Gastrocnemius medialis (tissue), 4 donors: Measurements from ENCODE around the gene AKAP8L. TPM values are rescaled to one million over a fixed set of nuclear protein-coding genes. Genes with fewer than 3 reads are reported as not detected.
"Not testable (repeated sequence)": the region's sequence is repeated elsewhere in the genome, so short reads cannot be mapped to it uniquely, and the experiment has no call there.

ENCODE experiments used
- ATAC-seq, 2 donors: fragments of 150-250 bp; one replicate each; pipeline ENCODE4 v1.9.1; 2016
- DNase-seq, 2 donors: peaks; one replicate each; pipeline ENCODE4 v3.0.0-alpha.2; 2019
- H3K27ac ChIP-seq, 4 donors: fragments of 200-600 bp; sonication (generic); 1 replicate in 1 of 4; 2 replicates in 3 of 4; pipeline ENCODE4 v1.5.1; 2016 to 2018; ENCODE audit warnings: mild to moderate bottlenecking in 2 of 4, moderate library complexity in 1 of 4
- H3K27me3 ChIP-seq, 3 donors: fragments of 200-600 bp; sonication (generic) in 2 of 3; 1 replicate in 1 of 3; 2 replicates in 2 of 3; pipeline versions ENCODE4 v1.5.1 to v1.6.0; 2016 to 2019; ENCODE audit warnings: mild to moderate bottlenecking in 1 of 3, moderate library complexity in 1 of 3
- H3K36me3 ChIP-seq, 2 donors: fragments of 200-600 bp; sonication (generic) in 1 of 2; one replicate each; pipeline ENCODE4 v1.5.1; 2017 to 2018
- H3K4me1 ChIP-seq, 2 donors: fragments of 200-600 bp; sonication (generic) in 1 of 2; one replicate each; pipeline ENCODE4 v1.5.1; 2016 to 2017; ENCODE audit warnings: mild to moderate bottlenecking in 2 of 2
- H3K4me3 ChIP-seq, 4 donors: fragments of 200-600 bp; sonication (generic) in 3 of 4; 1 replicate in 1 of 4; 2 replicates in 3 of 4; pipeline ENCODE4 v1.5.1; 2016 to 2019; ENCODE audit warnings: mild to moderate bottlenecking in 2 of 4
- H3K9me3 ChIP-seq, 3 donors: fragments of 200-600 bp; sonication (generic) in 2 of 3; 1 replicate in 1 of 3; 2 replicates in 2 of 3; pipeline ENCODE4 v1.5.1; 2016 to 2019
- CTCF ChIP-seq, 5 experiments: fragments of 450-650 bp in 3 of 5; fragments of 200-600 bp in 2 of 5; sonication (generic) in 2 of 5; IDR thresholded peaks in 4 of 5; conservative IDR thresholded peaks in 1 of 5; 1 replicate in 4 of 5; 2 replicates in 1 of 5; pipeline ENCODE4 v1.5.1; 2016 to 2019; ENCODE audit warnings: antibody characterized with exemption in 5 of 5, mild to moderate bottlenecking in 3 of 5, moderate library complexity in 3 of 5
- POLR2A ChIP-seq, 2 donors: fragments of 450-650 bp; IDR thresholded peaks; one replicate each; pipeline ENCODE4 v1.6.1; 2017; ENCODE audit warnings: antibody characterized with exemption in 2 of 2, mild to moderate bottlenecking in 2 of 2, moderate library complexity in 2 of 2
- in situ Hi-C, 4 donors: fragments of 200-750 bp; cut with MboI; loops; one replicate each; pipeline versions ENCODE4 v1.15.0 to v1.8.0; 2017; ENCODE audit warnings: low sequenced_read_pairs in 4 of 4
- intact Hi-C: fragments of 100-400 bp; cut with DNase I; formaldehyde crosslinking; loops from one replicate; pipeline ENCODE4 v1.15.1; 2023; ENCODE audit warnings: low total_unique reads
- total RNA-seq, 4 donors: library from RNA; depleted of rRNA; stranded (reverse); fragments of >200 nt; gene quantifications; one replicate each; pipeline versions ENCODE4 v1.1.0 to v1.2.3, GENCODE V29; 2016

AKAP8L gene
- total RNA-seq, 4 donors from 2014 or later, result 69.3 to 142 (median 85.6) TPM

GRCh38 chr19:15397236-15397635 lies 21.6 kb downstream of the AKAP8L start:
- no peak for ATAC-seq
- intact Hi-C loops (loop anchor here (2.0 kb wide), 1 partner anchor 14 kb away; no protein-coding TSS in a partner anchor), in situ Hi-C loops (loop anchor here in 2 of 4 donors (25.0 kb wide), 1 partner anchor 165 kb away; no protein-coding TSS in a partner anchor)
- Histone ChIP-seq H3K4me3 (no peak overlapping the region), H3K27ac (peak overlapping the region in 1 of 4 donors; percentile 95), H3K36me3 (peaks cover 0 to 76% of the 10 kb centered on the region in 2 donors), H3K4me1 (peaks cover 23 to 33% of the 10 kb centered on the region in 2 donors), H3K27me3 (no peaks in the 10 kb centered on the region), H3K9me3 (no peaks in the 10 kb centered on the region)
- TF ChIP-seq POLR2A (IDR thresholded peaks at IDR 0.05), result no peak
- no peak for TF ChIP-seq CTCF (IDR thresholded peaks at IDR 0.05 in 4 of 5, conservative IDR thresholded peaks at IDR 0.05 in 1 of 5)
- no peak for DNase-seq

- no peak for DNase-seq
- no peak for TF ChIP-seq CTCF (IDR thresholded peaks at IDR 0.05 in 4 of 5, conservative IDR thresholded peaks at IDR 0.05 in 1 of 5)
- H3K4me3 ChIP-seq, result no peak overlapping the region
Observed at GRCh38 chr19:15396436-15396835, 22.4 kb downstream of the AKAP8L start.

GRCh38 chr19:15395251-15395650 lies 23.5 kb downstream of the AKAP8L start:
- intact Hi-C loops, H3K4me3 ChIP-seq, H3K27me3 ChIP-seq, H3K9me3 ChIP-seq, DNase-seq, ATAC-seq: not testable (repeated sequence)
- Histone ChIP-seq H3K27ac (peak overlapping the region in 2 of 4 donors; percentile 14 to 27), H3K4me1 (peaks cover 5 to 16% of the 10 kb centered on the region in 2 donors), H3K36me3 (peaks cover 0 to 71% of the 10 kb centered on the region in 2 donors)
- in situ Hi-C loops, result loop anchor here in 2 of 4 donors (25.0 kb wide), 1 partner anchor 167 kb away; no protein-coding TSS in a partner anchor

More at GRCh38 chr19:15396436-15396835, 22.4 kb downstream of the AKAP8L start:
- Histone ChIP-seq H3K4me1 (peaks cover 15 to 25% of the 10 kb centered on the region in 2 donors), H3K36me3 (peaks cover 0 to 83% of the 10 kb centered on the region in 2 donors), H3K27ac (peak overlapping the region in 1 of 4 donors; percentile 27), H3K27me3 (no peaks in the 10 kb centered on the region), H3K9me3 (no peaks in the 10 kb centered on the region)
- ATAC-seq, result no peak
- intact Hi-C loops, result loop anchor here (2.0 kb wide), 1 partner anchor 14 kb away; no protein-coding TSS in a partner anchor
- in situ Hi-C loops, result loop anchor here in 2 of 4 donors (25.0 kb wide), 1 partner anchor 166 kb away; no protein-coding TSS in a partner anchor

GRCh38 chr19:15394426-15394825 lies 24.4 kb downstream of the AKAP8L start:
- Histone ChIP-seq H3K27ac (peak overlapping the region in 1 of 4 donors; percentile 4), H3K4me3 (no peak overlapping the region), H3K36me3 (peaks cover 0 to 63% of the 10 kb centered on the region in 2 donors), H3K27me3 (no peaks in the 10 kb centered on the region), H3K4me1 (peaks cover 5 to 10% of the 10 kb centered on the region in 2 donors), H3K9me3 (no peaks in the 10 kb centered on the region)
- TF ChIP-seq CTCF (IDR thresholded peaks at IDR 0.05 in 4 of 5, conservative IDR thresholded peaks at IDR 0.05 in 1 of 5), result no peak
- TF ChIP-seq POLR2A (IDR thresholded peaks at IDR 0.05), result no peak
- DNase-seq (no peak), ATAC-seq (no peak)
- intact Hi-C loops, result no loop called here
- in situ Hi-C loops, result loop anchor here in 2 of 4 donors (25.0 kb wide), 1 partner anchor 168 kb away; no protein-coding TSS in a partner anchor

GRCh38 chr19:15393963-15394362 lies 24.8 kb downstream of the AKAP8L start:
- ATAC-seq (no peak), DNase-seq (no peak)
- peaks cover 5 to 6% of the 10 kb centered on the region in 2 donors for H3K4me1 ChIP-seq
- intact Hi-C loops (no loop called here), in situ Hi-C loops (loop anchor here in 2 of 4 donors (25.0 kb wide), 1 partner anchor 168 kb away; no protein-coding TSS in a partner anchor)
- H3K27me3 ChIP-seq, result no peaks in the 10 kb centered on the region
- no peak overlapping the region for H3K4me3 ChIP-seq
- no peaks in the 10 kb centered on the region for H3K9me3 ChIP-seq
- TF ChIP-seq POLR2A (IDR thresholded peaks at IDR 0.05) (no peak), CTCF (IDR thresholded peaks at IDR 0.05 in 4 of 5, conservative IDR thresholded peaks at IDR 0.05 in 1 of 5) (no peak)
- peak overlapping the region in 1 of 4 donors; percentile 4 for H3K27ac ChIP-seq
- H3K36me3 ChIP-seq, result peaks cover 0 to 58% of the 10 kb centered on the region in 2 donors
